Endothelial cell of umbilical vein (primary cell): Measurements from ENCODE around the gene MAPK8IP2. TPM values are rescaled to one million over a fixed set of nuclear protein-coding genes. Genes with fewer than 3 reads are reported as not detected.

Experiments
- BruUV-seq: library from RNA; stranded (reverse); fragments of 400-500 nt; replicated peaks from 2 replicates; lab custom pipeline; 2021; lab: Mats Ljungman, UMichigan
- CTCF ChIA-PET: fragments of 300-600, 350-600 bp; sonication (Branson Sonifier 250); formaldehyde crosslinking; loops from one replicate; lab custom pipeline; 2021; ENCODE audit warnings: antibody characterized with exemption, inconsistent platforms; lab: Charles Lee
- POLR2A ChIA-PET: fragments of 300-600, 350-600 bp; sonication (Branson Sonifier 250); formaldehyde crosslinking; loops from one replicate; lab custom pipeline; 2021; ENCODE audit warnings: antibody characterized with exemption, inconsistent platforms; lab: Charles Lee
- DNase-seq: peaks from one replicate; pipeline ENCODE4 v3.0.0-alpha.2; 2011; ENCODE audit warnings: low read depth, low spot score
- FAIRE-seq: peaks from 2 replicates; lab custom pipeline; 2011; peaks lifted over from hg19 to GRCh38; lab: Jason Lieb, UNC
- H2AFZ ChIP-seq: 2 replicates; pipeline ENCODE4 v1.6.0; 2012; ENCODE audit warnings: low read depth, low read length, control low read depth, inconsistent platforms
- H3K27ac ChIP-seq: 2 replicates; pipeline ENCODE4 v1.5.1; 2011; ENCODE audit warnings: low read depth, mild to moderate bottlenecking, control low read depth, low read length, moderate library complexity; ENCODE audit not compliant: insufficient read depth
- H3K27me3 ChIP-seq, 2 experiments: 2 replicates each; pipeline versions ENCODE4 v1.6.0 to v1.6.1; 2011; ENCODE audit warnings: low read length in 2 of 2, mixed read lengths in 1 of 2; ENCODE audit not compliant: control insufficient read depth in 2 of 2, insufficient read depth in 2 of 2
- H3K36me3 ChIP-seq, 2 experiments: 2 replicates in 1 of 2; 3 replicates in 1 of 2; pipeline ENCODE4 v1.5.1; 2011; ENCODE audit warnings: low read length in 2 of 2, mild to moderate bottlenecking in 1 of 2, moderate library complexity in 1 of 2; ENCODE audit not compliant: control insufficient read depth in 2 of 2, insufficient read depth in 2 of 2; ENCODE audit errors: extremely low read depth in 1 of 2
- H3K4me1 ChIP-seq: 3 replicates; pipeline ENCODE4 v1.5.1; 2011; ENCODE audit warnings: mild to moderate bottlenecking, low read length; ENCODE audit not compliant: control insufficient read depth, insufficient read depth; ENCODE audit errors: extremely low read depth
- H3K4me2 ChIP-seq: 2 replicates; pipeline ENCODE4 v1.6.1; 2011; ENCODE audit warnings: low read length, control low read depth, mixed read lengths; ENCODE audit not compliant: insufficient read depth
- H3K4me3 ChIP-seq, 3 experiments: fragments of 200-600 bp in 1 of 3; sonication (generic), shearing (Covaris generic) in 1 of 3; replicated peaks in 1 of 3; 2 replicates each; pipeline ENCODE4 v1.5.1; 2011 to 2016; ENCODE audit warnings: control low read depth in 3 of 3, low read length in 3 of 3, mild to moderate bottlenecking in 2 of 3, inconsistent platforms in 1 of 3, low read depth in 1 of 3, moderate library complexity in 1 of 3; ENCODE audit not compliant: insufficient read depth in 1 of 3
- H3K79me2 ChIP-seq: 2 replicates; pipeline ENCODE4 v1.6.0; 2012; ENCODE audit warnings: low read length, inconsistent platforms; ENCODE audit not compliant: control insufficient read depth, insufficient read depth
- H3K9ac ChIP-seq: replicated peaks from 2 replicates; pipeline ENCODE3; 2011; ENCODE audit warnings: low read length, control low read depth; ENCODE audit not compliant: insufficient read depth; ENCODE audit errors: extremely low read depth
- H3K9me1 ChIP-seq: replicated peaks from 3 replicates; pipeline ENCODE4 v1.6.0; 2011; ENCODE audit warnings: mild to moderate bottlenecking, low read length; ENCODE audit not compliant: control insufficient read depth, insufficient read depth; ENCODE audit errors: extremely low read depth
- H3K9me3 ChIP-seq: replicated peaks from 2 replicates; pipeline ENCODE4 v1.5.1; 2012; ENCODE audit warnings: low read length, inconsistent platforms; ENCODE audit not compliant: control insufficient read depth, insufficient read depth
- H4K20me1 ChIP-seq: replicated peaks from 2 replicates; pipeline ENCODE3; 2011; ENCODE audit warnings: mild to moderate bottlenecking, low read length; ENCODE audit not compliant: control insufficient read depth, insufficient read depth; ENCODE audit errors: extremely low read depth
- CTCF ChIP-seq, 2 donors: IDR thresholded peaks; 1 replicate in 1 of 2; 2 replicates in 1 of 2; pipeline ENCODE4 v1.5.1; 2011; ENCODE audit warnings: low read length in 2 of 2, mild to moderate bottlenecking in 2 of 2, moderate library complexity in 2 of 2, control low read depth in 1 of 2, inconsistent platforms in 1 of 2, low read depth in 1 of 2; ENCODE audit not compliant: insufficient read depth in 1 of 2; ENCODE audit errors: extremely low read depth in 1 of 2
- EZH2 ChIP-seq: IDR thresholded peaks from 2 replicates; pipeline ENCODE4 v1.6.1; 2012; ENCODE audit warnings: borderline replicate concordance, low read depth, mild to moderate bottlenecking, moderate library complexity, low read length, inconsistent platforms; ENCODE audit not compliant: severe bottlenecking
- FOS ChIP-seq: IDR thresholded peaks from 2 replicates; pipeline ENCODE4 v1.6.1; 2011; ENCODE audit warnings: mild to moderate bottlenecking, low read length, moderate library complexity, borderline replicate concordance; ENCODE audit not compliant: insufficient read depth
- GATA2 ChIP-seq: IDR thresholded peaks from 2 replicates; pipeline ENCODE4 v1.7.0; 2011; ENCODE audit warnings: low read depth, mild to moderate bottlenecking, moderate library complexity, mixed read lengths, low read length; ENCODE audit not compliant: insufficient read length, insufficient read depth
- JUN ChIP-seq: IDR thresholded peaks from 2 replicates; pipeline ENCODE4 v1.6.1; 2011; ENCODE audit warnings: borderline replicate concordance, low read depth; ENCODE audit not compliant: insufficient read length, insufficient read depth
- MAX ChIP-seq: IDR thresholded peaks from 2 replicates; pipeline ENCODE4 v1.6.1; 2011; ENCODE audit not compliant: insufficient read depth, insufficient read length
- MYC ChIP-seq: IDR thresholded peaks from one replicate; pipeline ENCODE4 v1.6.1; 2011; ENCODE audit warnings: mild to moderate bottlenecking, low read depth, low read length
- POLR2A ChIP-seq: IDR thresholded peaks from 2 replicates; pipeline ENCODE4 v1.6.1; 2012; ENCODE audit warnings: low read depth, mild to moderate bottlenecking, control low read depth, low read length
- POLR2AphosphoS5 ChIP-seq: IDR thresholded peaks from 2 replicates; pipeline ENCODE4 v1.6.1; 2012; ENCODE audit warnings: low read depth, mild to moderate bottlenecking, control low read depth, low read length, moderate library complexity; ENCODE audit not compliant: insufficient read depth
- dilution Hi-C: fragments of 300-500 bp; cut with MboI; formaldehyde crosslinking; loops from one replicate; pipeline ENCODE4 v1.15.0; 2019; ENCODE audit warnings: low sequenced_read_pairs; ENCODE audit not compliant: extremely low pct_ligation_motif_present
- intact Hi-C: fragments of 100-400 bp; cut with micrococcal nuclease; formaldehyde crosslinking; loops from one replicate; pipeline ENCODE4 v1.10.0; 2022
- polyA plus RNA-seq, 4 experiments: library from polyadenylated mRNA; depleted of rRNA in 3 of 4; stranded (reverse) in 3 of 4; unstranded in 1 of 4; fragments of >200 nt; gene quantifications; 2 replicates each; pipeline versions ENCODE4 v1.2.1 to v1.2.3, GENCODE V29; 2011 to 2012; ENCODE audit warnings: missing spikeins in 1 of 4
- total RNA-seq: library from RNA; stranded (reverse); gene quantifications from 2 replicates; pipeline ENCODE4 v1.2.3, GENCODE V29; 2021

The MAPK8IP2 gene
- total and polyA plus RNA-seq, 2 donors (not counting 3 experiments of a cell fraction or from before 2014, with no cell fraction given), result 0.21 to 0.31 TPM

GRCh38 chr22:50563413-50564160 lies 37.0 kb upstream of the MAPK8IP2 start:
- BruUV-seq, result no TSS peak
- Histone ChIP-seq H4K20me1 (no peaks in the 10 kb centered on the region), H3K79me2 (no peaks in the 10 kb centered on the region), H2AFZ (peak overlapping the region; percentile 78), H3K9me3 (no peaks in the 10 kb centered on the region), H3K9me1 (no peaks in the 10 kb centered on the region), H3K9ac (no peak overlapping the region), H3K4me1 (peaks cover 5% of the 10 kb centered on the region), H3K4me2 (no peak overlapping the region), H3K4me3 (no peak overlapping the region), H3K27ac (no peak overlapping the region), H3K27me3 (peaks cover 8 to 14% of the 10 kb centered on the region in 2 experiments), H3K36me3 (no peaks in the 10 kb centered on the region)
- POLR2A ChIA-PET, result no interaction called here
- dilution Hi-C loops (no loop called here), intact Hi-C loops (no loop called here)
- TF ChIP-seq POLR2A (no peak), MAX (no peak), FOS (no peak), JUN (no peak), GATA2 (no peak), EZH2 (no peak), MYC (no peak), POLR2AphosphoS5 (no peak), CTCF (IDR thresholded peaks at IDR 0.05; ENCODE audit: extremely low read depth in 1 of 2, insufficient read depth in 1 of 2, low read depth in 1 of 2, low read length in 2 of 2) (no peak)
- FAIRE-seq (no peak), DNase-seq (no peak)
- CTCF ChIA-PET, result interaction anchor here (0.6 to 2.2 kb wide), 21 partner anchors 9 to 137 kb away, joined by 3 to 16 read pairs (median 5); partner anchors contain the start of genes KLHDC7B, LMF2, MIOX and NCAPH2
